Stimulated activated naive CD8-positive, alpha-beta T cell treated with anti-CD3 and anti-CD28 coated beads, Interleukin-15, Interleukin-2, amounts not matched to agents 100 ng/mL and 50 ng/mL, for 24 hours (primary cell): ENCODE measurements around the gene MRPL43.
"Not testable (repeated sequence)": the region's sequence is repeated elsewhere in the genome, so short reads cannot be mapped to it uniquely, and the experiment has no call there.

ENCODE experiments used
- H3K27ac Mint-ChIP-seq: one replicate; pipeline ENCODE4 v1.8.0; 2021; ENCODE audit warnings: mild to moderate bottlenecking, mixed read lengths
- H3K27me3 Mint-ChIP-seq: one replicate; pipeline ENCODE4 v1.8.0; 2021; ENCODE audit warnings: mixed read lengths
- H3K36me3 Mint-ChIP-seq: one replicate; pipeline ENCODE4 v1.8.0; 2021; ENCODE audit warnings: low read depth, mixed read lengths
- H3K4me1 Mint-ChIP-seq: one replicate; pipeline ENCODE4 v1.8.0; 2021; ENCODE audit warnings: low read depth, mixed read lengths
- H3K4me3 Mint-ChIP-seq: one replicate; pipeline ENCODE4 v1.8.0; 2021; ENCODE audit warnings: mild to moderate bottlenecking, mixed read lengths
- H3K9me3 Mint-ChIP-seq: one replicate; pipeline ENCODE4 v1.8.0; 2021; ENCODE audit warnings: mixed read lengths

The MRPL43 gene

GRCh38 chr10:100985336-100985735 lies 2.0 kb downstream of the MRPL43 start:
- Mint-ChIP-seq H3K27ac (no peak overlapping the region), H3K36me3 (peaks cover 43% of the 10 kb centered on the region)

GRCh38 chr10:100984672-100985177 lies 2.6 kb downstream of the MRPL43 start:
- H3K4me3 Mint-ChIP-seq = no peak overlapping the region
- peaks cover 35% of the 10 kb centered on the region for H3K4me1 Mint-ChIP-seq
- no peak overlapping the region for H3K27ac Mint-ChIP-seq
- H3K9me3 Mint-ChIP-seq = no peaks in the 10 kb centered on the region
- no peaks in the 10 kb centered on the region for H3K27me3 Mint-ChIP-seq
- peaks cover 40% of the 10 kb centered on the region for H3K36me3 Mint-ChIP-seq

More at GRCh38 chr10:100985336-100985735, 2.0 kb downstream of the MRPL43 start:
- Mint-ChIP-seq H3K27me3 (no peaks in the 10 kb centered on the region), H3K9me3 (no peaks in the 10 kb centered on the region), H3K4me3 (no peak overlapping the region), H3K4me1 (peaks cover 37% of the 10 kb centered on the region)

GRCh38 chr10:100983868-100984671 lies 3.2 kb downstream of the MRPL43 start:
- no peaks in the 10 kb centered on the region for H3K9me3 Mint-ChIP-seq
- peaks cover 28% of the 10 kb centered on the region for H3K4me1 Mint-ChIP-seq
- H3K27me3 Mint-ChIP-seq = no peaks in the 10 kb centered on the region
- no peak overlapping the region for H3K4me3 Mint-ChIP-seq
- no peak overlapping the region for H3K27ac Mint-ChIP-seq
- H3K36me3 Mint-ChIP-seq = peaks cover 35% of the 10 kb centered on the region

- Mint-ChIP-seq H3K9me3 (no peaks in the 10 kb centered on the region), H3K36me3 (peaks cover 37% of the 10 kb centered on the region), H3K4me3 (no peak overlapping the region), H3K4me1 (peaks cover 19% of the 10 kb centered on the region), H3K27me3 (no peaks in the 10 kb centered on the region), H3K27ac (no peak overlapping the region)
Observed at GRCh38 chr10:100982916-100983830, 4.1 kb downstream of the MRPL43 start.

- H3K36me3 Mint-ChIP-seq = peaks cover 26% of the 10 kb centered on the region
- H3K4me3 Mint-ChIP-seq = no peak overlapping the region
- H3K9me3 Mint-ChIP-seq = no peaks in the 10 kb centered on the region
- H3K27ac Mint-ChIP-seq = no peak overlapping the region
- H3K4me1 Mint-ChIP-seq = peaks cover 8% of the 10 kb centered on the region
- no peaks in the 10 kb centered on the region for H3K27me3 Mint-ChIP-seq
Observed at GRCh38 chr10:100981178-100981772, 6.0 kb downstream of the MRPL43 start.

- Mint-ChIP-seq H3K27ac (no peak overlapping the region), H3K4me3 (no peak overlapping the region), H3K36me3 (peaks cover 24% of the 10 kb centered on the region), H3K4me1 (peaks cover 2% of the 10 kb centered on the region), H3K9me3 (no peaks in the 10 kb centered on the region), H3K27me3 (no peaks in the 10 kb centered on the region)
Observed at GRCh38 chr10:100980711-100981110, 6.6 kb downstream of the MRPL43 start.

GRCh38 chr10:100980311-100980710 lies 7.0 kb downstream of the MRPL43 start:
- Mint-ChIP-seq H3K4me1 (no peaks in the 10 kb centered on the region), H3K9me3 (no peaks in the 10 kb centered on the region), H3K27me3 (no peaks in the 10 kb centered on the region), H3K4me3 (no peak overlapping the region), H3K36me3 (peaks cover 21% of the 10 kb centered on the region), H3K27ac (no peak overlapping the region)

- Mint-ChIP-seq H3K36me3 (peaks cover 21% of the 10 kb centered on the region), H3K27me3 (no peaks in the 10 kb centered on the region), H3K27ac (no peak overlapping the region), H3K4me3 (no peak overlapping the region), H3K9me3 (no peaks in the 10 kb centered on the region), H3K4me1 (no peaks in the 10 kb centered on the region)
Observed at GRCh38 chr10:100979791-100980272, 7.5 kb downstream of the MRPL43 start.

GRCh38 chr10:100978901-100979195 lies 8.4 kb downstream of the MRPL43 start:
- Mint-ChIP-seq H3K36me3 (peaks cover 21% of the 10 kb centered on the region), H3K4me3 (no peak overlapping the region), H3K4me1 (no peaks in the 10 kb centered on the region), H3K9me3 (no peaks in the 10 kb centered on the region), H3K27ac (no peak overlapping the region), H3K27me3 (no peaks in the 10 kb centered on the region)

GRCh38 chr10:100978121-100978900 lies 9.0 kb downstream of the MRPL43 start:
- H3K4me1 Mint-ChIP-seq = no peaks in the 10 kb centered on the region
- H3K9me3 Mint-ChIP-seq = no peaks in the 10 kb centered on the region
- no peak overlapping the region for H3K27ac Mint-ChIP-seq
- peaks cover 21% of the 10 kb centered on the region for H3K36me3 Mint-ChIP-seq
- H3K4me3 Mint-ChIP-seq = no peak overlapping the region
- no peaks in the 10 kb centered on the region for H3K27me3 Mint-ChIP-seq

GRCh38 chr10:100977436-100977835 lies 9.9 kb downstream of the MRPL43 start:
- Mint-ChIP-seq H3K36me3 (peaks cover 15% of the 10 kb centered on the region), H3K4me3 (no peak overlapping the region), H3K4me1 (peaks cover 5% of the 10 kb centered on the region), H3K27me3 (no peaks in the 10 kb centered on the region), H3K27ac (no peak overlapping the region), H3K9me3 (no peaks in the 10 kb centered on the region)

- peaks cover 10% of the 10 kb centered on the region for H3K36me3 Mint-ChIP-seq
- peaks cover 8% of the 10 kb centered on the region for H3K4me1 Mint-ChIP-seq
- no peaks in the 10 kb centered on the region for H3K27me3 Mint-ChIP-seq
- no peak overlapping the region for H3K4me3 Mint-ChIP-seq
- H3K27ac Mint-ChIP-seq = no peak overlapping the region
- H3K9me3 Mint-ChIP-seq = no peaks in the 10 kb centered on the region
Observed at GRCh38 chr10:100976906-100977305, 10.4 kb downstream of the MRPL43 start.

- H3K4me1 Mint-ChIP-seq = peaks cover 15% of the 10 kb centered on the region
- H3K36me3 Mint-ChIP-seq, H3K9me3 Mint-ChIP-seq, H3K27ac Mint-ChIP-seq, H3K4me3 Mint-ChIP-seq, H3K27me3 Mint-ChIP-seq: not testable (repeated sequence)
Observed at GRCh38 chr10:100975397-100975796, 11.9 kb downstream of the MRPL43 start.

GRCh38 chr10:100972904-100973535 lies 14.3 kb downstream of the MRPL43 start:
- no peaks in the 10 kb centered on the region for H3K36me3 Mint-ChIP-seq
- H3K4me3 Mint-ChIP-seq = no peak overlapping the region
- H3K27ac Mint-ChIP-seq = no peak overlapping the region
- peaks cover 29% of the 10 kb centered on the region for H3K4me1 Mint-ChIP-seq
- peaks cover 4% of the 10 kb centered on the region for H3K27me3 Mint-ChIP-seq
- H3K9me3 Mint-ChIP-seq = no peaks in the 10 kb centered on the region
